Activated naive CD4-positive, alpha-beta T cell treated with anti-CD3 and anti-CD28 coated beads, Interleukin-2, amount 50 U/mL, for 72 hours (primary cell): ENCODE measurements around the gene PC. TPM values are rescaled to one million over a fixed set of nuclear protein-coding genes. Genes with fewer than 3 reads are reported as not detected.
"Not testable (repeated sequence)": the region's sequence is repeated elsewhere in the genome, so short reads cannot be mapped to it uniquely, and the experiment has no call there.

Experiments
- ATAC-seq, 2 donors: fragments of 150-1000 bp; cut with Tn5 transposase; 2 replicates each; pipeline ENCODE4 v1.10.0; 2021; ENCODE audit warnings: mild to moderate bottlenecking in 2 of 2, moderate library complexity in 2 of 2
- DNase-seq, 2 donors: peaks; one replicate each; pipeline ENCODE4 v3.0.0; 2021 to 2022; ENCODE audit warnings: low spot score in 2 of 2
- H3K27ac Mint-ChIP-seq, 2 donors: one replicate each; pipeline ENCODE4 v1.8.0; 2022; ENCODE audit warnings: mild to moderate bottlenecking in 2 of 2, mixed read lengths in 2 of 2
- H3K36me3 Mint-ChIP-seq, 2 donors: one replicate each; pipeline ENCODE4 v1.8.0; 2022; ENCODE audit warnings: mixed read lengths in 2 of 2
- H3K9me3 Mint-ChIP-seq, 2 donors: one replicate each; pipeline ENCODE4 v1.8.0; 2022; ENCODE audit warnings: mixed read lengths in 2 of 2
- total RNA-seq, 2 donors: library from RNA; stranded (reverse); gene quantifications; one replicate each; pipeline ENCODE4 v1.2.3, GENCODE V29; 2022

Gene PC, protein sequence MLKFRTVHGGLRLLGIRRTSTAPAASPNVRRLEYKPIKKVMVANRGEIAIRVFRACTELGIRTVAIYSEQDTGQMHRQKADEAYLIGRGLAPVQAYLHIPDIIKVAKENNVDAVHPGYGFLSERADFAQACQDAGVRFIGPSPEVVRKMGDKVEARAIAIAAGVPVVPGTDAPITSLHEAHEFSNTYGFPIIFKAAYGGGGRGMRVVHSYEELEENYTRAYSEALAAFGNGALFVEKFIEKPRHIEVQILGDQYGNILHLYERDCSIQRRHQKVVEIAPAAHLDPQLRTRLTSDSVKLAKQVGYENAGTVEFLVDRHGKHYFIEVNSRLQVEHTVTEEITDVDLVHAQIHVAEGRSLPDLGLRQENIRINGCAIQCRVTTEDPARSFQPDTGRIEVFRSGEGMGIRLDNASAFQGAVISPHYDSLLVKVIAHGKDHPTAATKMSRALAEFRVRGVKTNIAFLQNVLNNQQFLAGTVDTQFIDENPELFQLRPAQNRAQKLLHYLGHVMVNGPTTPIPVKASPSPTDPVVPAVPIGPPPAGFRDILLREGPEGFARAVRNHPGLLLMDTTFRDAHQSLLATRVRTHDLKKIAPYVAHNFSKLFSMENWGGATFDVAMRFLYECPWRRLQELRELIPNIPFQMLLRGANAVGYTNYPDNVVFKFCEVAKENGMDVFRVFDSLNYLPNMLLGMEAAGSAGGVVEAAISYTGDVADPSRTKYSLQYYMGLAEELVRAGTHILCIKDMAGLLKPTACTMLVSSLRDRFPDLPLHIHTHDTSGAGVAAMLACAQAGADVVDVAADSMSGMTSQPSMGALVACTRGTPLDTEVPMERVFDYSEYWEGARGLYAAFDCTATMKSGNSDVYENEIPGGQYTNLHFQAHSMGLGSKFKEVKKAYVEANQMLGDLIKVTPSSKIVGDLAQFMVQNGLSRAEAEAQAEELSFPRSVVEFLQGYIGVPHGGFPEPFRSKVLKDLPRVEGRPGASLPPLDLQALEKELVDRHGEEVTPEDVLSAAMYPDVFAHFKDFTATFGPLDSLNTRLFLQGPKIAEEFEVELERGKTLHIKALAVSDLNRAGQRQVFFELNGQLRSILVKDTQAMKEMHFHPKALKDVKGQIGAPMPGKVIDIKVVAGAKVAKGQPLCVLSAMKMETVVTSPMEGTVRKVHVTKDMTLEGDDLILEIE
- 10 to 100 TPM in 1 of 2 donors, 1 to 10 TPM in 1; 4.6 to 11.5 TPM for total RNA-seq

GRCh38 chr11:66958232-66958955, at the start of gene PC:
Gene PC (minus strand): TSS chr11:66958383. CDS start chr11:66872159, 86,224 bp downstream.
- Mint-ChIP-seq H3K27ac (peak within 1 kb of the TSS; percentile 78 to 82), H3K9me3 (no peaks in the 10 kb centered on the region), H3K36me3 (no peaks in the 10 kb centered on the region)
- DNase-seq: peak; percentile 94 to 98
- ATAC-seq: peak; percentile 96 to 97

DNA sequence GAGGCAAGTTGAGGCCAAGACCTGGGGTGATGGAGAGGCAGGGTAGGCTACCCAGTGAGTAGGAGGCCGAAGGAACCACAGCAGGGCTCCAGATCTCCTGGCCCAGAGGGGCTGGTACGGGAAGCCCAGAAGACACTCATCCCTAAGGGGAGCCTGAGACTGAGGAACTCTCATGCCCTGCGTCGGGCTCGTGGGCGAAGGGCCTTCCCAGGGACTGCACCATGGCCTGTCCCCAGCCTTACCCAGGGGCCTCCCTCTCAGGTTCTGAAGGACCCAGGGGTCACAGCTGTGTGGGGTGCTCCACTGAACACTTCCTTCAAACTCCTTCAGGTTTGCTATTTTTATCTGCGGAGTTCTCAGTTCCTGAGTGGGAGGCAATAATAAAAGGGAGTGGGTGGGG, 48.9 kb upstream of the PC start:
- DNase-seq (no peak), ATAC-seq (no peak)
- peaks cover 0 to 9% of the 10 kb centered on the region in 2 donors for H3K9me3 Mint-ChIP-seq
- H3K27ac Mint-ChIP-seq: no peak overlapping the region
- no peaks in the 10 kb centered on the region for H3K36me3 Mint-ChIP-seq

DNA sequence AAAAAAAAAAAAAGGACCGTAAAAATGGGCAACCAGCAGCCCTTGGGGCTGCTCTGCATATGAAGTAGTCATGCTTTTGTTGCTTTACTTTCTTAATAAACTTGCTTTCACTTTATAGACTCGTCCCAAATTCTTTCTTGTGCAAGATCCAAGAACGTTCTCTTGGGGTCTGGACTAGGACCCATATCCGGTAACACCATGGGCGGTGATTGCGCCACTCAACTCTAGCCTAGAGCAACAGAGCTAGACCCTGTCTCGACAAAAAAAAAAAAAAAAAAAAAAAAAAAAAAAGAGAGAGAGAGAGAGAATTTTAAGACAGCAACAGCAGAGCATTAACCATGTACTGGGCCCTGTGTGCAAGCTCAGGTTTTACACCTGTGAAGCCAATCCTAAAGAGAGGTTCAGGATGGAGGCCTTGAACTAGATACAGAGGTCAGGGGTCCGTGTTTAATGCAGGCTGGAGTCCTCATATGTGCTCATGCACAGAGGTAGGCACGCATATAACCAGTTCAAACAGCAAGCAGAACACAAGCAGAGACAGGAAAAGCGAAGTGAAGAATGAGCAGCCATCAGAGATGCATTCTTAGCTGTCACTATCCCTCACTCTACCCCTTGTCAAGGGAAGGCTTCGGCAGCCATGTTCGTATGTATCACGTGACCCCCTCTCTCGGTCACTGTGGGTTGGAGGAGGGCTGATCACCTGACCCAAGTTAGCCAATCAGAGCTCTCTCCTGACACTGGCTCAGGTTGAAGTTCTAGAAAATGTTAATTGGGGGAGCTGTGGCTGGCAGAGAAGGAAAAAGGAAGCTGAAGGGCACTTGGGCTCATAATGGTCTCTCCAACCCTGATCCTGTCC, 48.1 kb upstream of the PC start:
- ATAC-seq (peak in 1 of 2 donors; percentile 36), DNase-seq (peak in 1 of 2 donors; percentile 24)
- Mint-ChIP-seq H3K9me3 (peaks cover 0 to 9% of the 10 kb centered on the region in 2 donors), H3K27ac (no peak overlapping the region), H3K36me3 (no peaks in the 10 kb centered on the region)

- H3K36me3 Mint-ChIP-seq, H3K9me3 Mint-ChIP-seq, H3K27ac Mint-ChIP-seq, ATAC-seq, DNase-seq: not testable (repeated sequence)
Observed at GRCh38 chr11:67005200-67005599, 47.0 kb upstream of the PC start.

DNA sequence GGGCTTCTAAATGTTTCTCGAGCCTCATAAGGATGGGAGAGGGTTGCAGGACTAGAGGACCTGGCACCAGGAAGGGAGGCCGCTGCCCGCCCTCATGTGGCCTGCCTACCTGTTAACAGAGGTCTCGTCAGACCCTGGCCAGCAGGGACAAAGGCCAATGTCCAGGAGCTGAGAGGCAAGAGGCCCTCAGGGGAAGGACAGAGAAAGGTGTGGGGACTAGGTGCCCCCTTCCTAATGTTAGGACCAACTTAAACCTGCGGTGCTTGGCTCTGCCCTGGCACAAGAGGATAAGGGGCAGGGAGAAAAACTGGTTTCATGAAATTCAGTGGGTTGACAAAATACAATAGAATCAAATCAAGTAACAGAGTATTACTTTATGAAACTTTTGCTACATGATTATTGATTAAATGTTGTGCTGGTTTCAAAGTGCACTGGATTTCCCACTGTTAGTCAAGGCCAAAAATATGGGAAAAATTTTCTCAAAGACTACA, 44.8 kb upstream of the PC start:
- Mint-ChIP-seq H3K9me3 (peaks cover 0 to 9% of the 10 kb centered on the region in 2 donors), H3K27ac (no peak overlapping the region), H3K36me3 (no peaks in the 10 kb centered on the region)
- no peak for DNase-seq
- no peak for ATAC-seq

- DNase-seq (no peak), ATAC-seq (no peak)
- Mint-ChIP-seq H3K27ac (no peak overlapping the region), H3K9me3 (peaks cover 0 to 9% of the 10 kb centered on the region in 2 donors), H3K36me3 (no peaks in the 10 kb centered on the region)
Observed at GRCh38 chr11:67002297-67002913, 44.2 kb upstream of the PC start.

DNA sequence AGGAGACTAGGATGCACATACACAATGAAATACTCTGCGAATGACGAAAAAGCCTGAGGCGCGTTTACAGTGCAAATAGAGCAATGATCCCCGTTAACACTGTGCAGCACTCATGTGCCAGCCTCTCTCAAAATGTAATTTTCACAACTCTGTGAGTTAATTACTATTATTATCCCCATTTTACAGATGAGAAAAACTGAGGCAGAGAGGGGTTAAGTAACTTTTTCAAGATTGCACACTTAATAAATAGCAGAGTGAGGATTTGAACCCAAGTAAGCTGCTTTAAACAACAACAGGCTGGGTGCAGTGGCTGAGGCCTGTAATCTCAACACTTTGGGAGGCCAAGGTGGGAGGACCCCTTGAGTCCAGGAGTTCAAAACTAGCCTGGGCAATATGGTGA, 43.1 kb upstream of the PC start:
- DNase-seq (no peak), ATAC-seq (no peak)
- peaks cover 0 to 4% of the 10 kb centered on the region in 2 donors for H3K9me3 Mint-ChIP-seq
- H3K36me3 Mint-ChIP-seq: no peaks in the 10 kb centered on the region
- no peak overlapping the region for H3K27ac Mint-ChIP-seq

GRCh38 chr11:66999555-66999954, 41.4 kb upstream of the PC start:
- ATAC-seq: no peak
- Mint-ChIP-seq H3K27ac (no peak overlapping the region), H3K9me3 (no peaks in the 10 kb centered on the region), H3K36me3 (no peaks in the 10 kb centered on the region)
- no peak for DNase-seq

GRCh38 chr11:66996609-66997273, 38.6 kb upstream of the PC start:
- ATAC-seq (no peak), DNase-seq (no peak)
- Mint-ChIP-seq H3K27ac (no peak overlapping the region), H3K9me3 (no peaks in the 10 kb centered on the region), H3K36me3 (no peaks in the 10 kb centered on the region)

- no peak for DNase-seq
- no peak for ATAC-seq
- Mint-ChIP-seq H3K27ac (no peak overlapping the region), H3K9me3 (no peaks in the 10 kb centered on the region), H3K36me3 (no peaks in the 10 kb centered on the region)
Observed at GRCh38 chr11:66992041-66992440, 33.9 kb upstream of the PC start.

- DNase-seq, H3K9me3 Mint-ChIP-seq, H3K36me3 Mint-ChIP-seq, ATAC-seq, H3K27ac Mint-ChIP-seq: not testable (repeated sequence)
Observed at GRCh38 chr11:66989360-66989759, 31.2 kb upstream of the PC start.

DNA sequence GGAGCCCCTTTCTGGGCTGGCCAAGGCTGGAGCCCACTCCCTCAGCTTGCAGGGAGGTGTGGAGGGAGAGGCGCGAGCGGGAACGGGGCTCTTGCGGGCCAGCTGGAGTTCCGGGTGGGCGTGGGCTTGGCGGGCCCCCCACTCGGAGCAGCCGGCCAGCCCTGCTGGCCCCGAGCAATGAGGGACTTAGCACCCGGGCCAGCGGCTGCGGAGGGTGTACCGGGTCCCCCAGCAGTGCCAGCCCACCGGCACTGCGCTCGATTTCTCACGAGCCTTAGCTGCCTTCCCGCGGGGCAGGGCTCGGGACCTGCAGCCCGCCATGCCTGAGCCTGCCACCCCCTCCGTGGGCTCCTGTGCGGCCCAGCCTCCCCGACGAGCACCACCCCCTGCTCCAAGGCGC, 30.6 kb upstream of the PC start:
- not testable (repeated sequence) for DNase-seq, H3K27ac Mint-ChIP-seq, H3K36me3 Mint-ChIP-seq, H3K9me3 Mint-ChIP-seq, ATAC-seq

DNA sequence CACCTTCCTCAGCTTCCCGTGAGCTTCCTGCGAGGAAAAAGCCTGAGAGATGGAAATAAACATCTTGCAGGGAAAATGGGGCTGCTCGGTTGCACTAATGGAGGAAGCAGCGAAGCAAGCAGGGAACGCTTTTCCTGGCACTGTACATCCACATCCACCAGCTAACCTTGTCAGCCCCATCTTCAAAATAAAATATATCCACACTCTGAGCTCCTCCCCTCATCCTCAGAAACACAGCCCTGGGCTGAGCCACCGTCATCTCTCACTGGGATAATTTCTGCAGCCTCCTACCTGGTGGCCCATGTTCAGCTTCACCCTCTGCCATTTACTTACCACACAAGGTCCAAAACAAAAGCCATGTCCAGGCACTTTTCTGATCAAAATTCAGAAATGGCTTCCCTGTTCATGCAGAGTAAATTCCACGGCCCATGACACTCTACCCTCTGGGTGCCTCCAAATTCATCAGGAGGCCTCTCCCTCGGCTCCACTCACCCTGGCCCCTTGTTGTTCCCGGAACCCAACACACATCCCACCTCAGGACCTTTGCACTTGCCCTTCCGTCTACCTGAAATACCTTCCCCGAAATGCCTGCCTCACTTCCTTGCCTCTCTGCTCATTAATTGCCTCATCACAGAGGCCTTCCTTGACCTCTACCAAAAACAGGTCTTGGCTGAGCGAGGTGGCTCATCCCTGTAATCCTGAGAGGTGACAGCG, 29.9 kb upstream of the PC start:
- DNase-seq (no peak), ATAC-seq (no peak)
- H3K27ac Mint-ChIP-seq: peak overlapping the region in 1 of 2 donors; percentile 37
- H3K36me3 Mint-ChIP-seq: no peaks in the 10 kb centered on the region
- H3K9me3 Mint-ChIP-seq: no peaks in the 10 kb centered on the region

DNA sequence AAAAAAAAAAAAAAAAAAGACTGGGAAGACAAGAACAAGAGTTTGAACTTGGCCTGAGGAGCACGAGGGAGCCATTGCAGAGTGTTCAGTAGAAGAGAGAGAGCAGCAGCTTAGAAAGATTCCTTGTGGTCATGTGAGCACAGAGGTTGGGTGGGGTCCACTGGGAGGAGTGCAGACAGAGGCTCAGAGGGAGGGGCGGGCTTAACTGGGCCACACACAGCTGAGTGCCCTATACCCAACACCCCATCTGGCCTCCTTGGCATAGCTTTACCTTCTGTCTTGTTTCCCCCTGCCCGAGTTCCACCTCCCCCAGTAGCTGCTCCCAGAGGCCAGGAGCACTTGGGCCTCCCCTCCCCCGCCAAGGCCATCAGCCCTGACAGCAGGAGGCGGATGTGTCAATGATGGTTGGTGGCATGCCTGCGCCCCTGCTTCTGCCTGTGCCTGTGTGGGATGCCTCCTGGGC, 29.0 kb upstream of the PC start:
- Mint-ChIP-seq H3K36me3 (no peaks in the 10 kb centered on the region), H3K27ac (no peak overlapping the region), H3K9me3 (no peaks in the 10 kb centered on the region)
- no peak for DNase-seq
- ATAC-seq: no peak
